SH-SY5Y (cell line): ENCODE data around the gene TMCC3.

Experiments
- GATA2 ChIP-seq: IDR thresholded peaks from 2 replicates; pipeline ENCODE4 v1.6.1; 2011; ENCODE audit warnings: mild to moderate bottlenecking, low read depth, low read length
- GATA3 ChIP-seq: IDR thresholded peaks from 2 replicates; pipeline ENCODE4 v1.6.1; 2011; ENCODE audit warnings: low read depth, mild to moderate bottlenecking, low read length, moderate library complexity

- TF ChIP-seq GATA2 (no peak), GATA3 (no peak)
Observed at GRCh38 chr12:94586589-94587259, 63.6 kb downstream of the TMCC3 start.
